Fibroblast of peridontal ligament (primary cell): ENCODE data around the gene ALPG.
A peak's percentile ranks its signal among the peaks of the same experiment; 100 is the strongest.
"Not testable (repeated sequence)": the region's sequence is repeated elsewhere in the genome, so short reads cannot be mapped to it uniquely, and the experiment has no call there.

Experiments used
- DNase-seq: peaks from one replicate; pipeline ENCODE4 v3.0.0-alpha.2; 2010; ENCODE audit errors: extremely low read depth

ALPG gene

GRCh38 chr2:232377319-232377718 lies 29.3 kb upstream of the ALPG start:
- no peak for DNase-seq

- no peak for DNase-seq
Observed at GRCh38 chr2:232377841-232378734, 28.6 kb upstream of the ALPG start.

GRCh38 chr2:232378735-232379151 lies 27.9 kb upstream of the ALPG start, which contains the start of gene ALPP:
TSS of gene ALPP (plus strand) at chr2:232378751. CDS start at chr2:232378803, 52 bp downstream.
- DNase-seq: not testable (repeated sequence)

- DNase-seq: not testable (repeated sequence)
Observed at GRCh38 chr2:232379610-232380590, 26.7 kb upstream of the ALPG start.

- not testable (repeated sequence) for DNase-seq
Observed at GRCh38 chr2:232381204-232382031, 25.2 kb upstream of the ALPG start.

GRCh38 chr2:232382331-232383225 lies 24.1 kb upstream of the ALPG start:
- DNase-seq: no peak

- no peak for DNase-seq
Observed at GRCh38 chr2:232384466-232384865, 22.2 kb upstream of the ALPG start.

GRCh38 chr2:232385058-232385457 lies 21.6 kb upstream of the ALPG start:
- DNase-seq: not testable (repeated sequence)

GRCh38 chr2:232385660-232386489 lies 20.8 kb upstream of the ALPG start:
- DNase-seq: peak; percentile 14

GRCh38 chr2:232386490-232386739 lies 20.2 kb upstream of the ALPG start:
- no peak for DNase-seq

GRCh38 chr2:232386740-232387450 lies 19.7 kb upstream of the ALPG start:
- no peak for DNase-seq

- no peak for DNase-seq
Observed at GRCh38 chr2:232387451-232388171, 19.0 kb upstream of the ALPG start.

- no peak for DNase-seq
Observed at GRCh38 chr2:232388324-232388891, 18.2 kb upstream of the ALPG start.

GRCh38 chr2:232389327-232389726 lies 17.3 kb upstream of the ALPG start:
- no peak for DNase-seq

- no peak for DNase-seq
Observed at GRCh38 chr2:232390661-232391060, 16.0 kb upstream of the ALPG start.

GRCh38 chr2:232393556-232393955 lies 13.1 kb upstream of the ALPG start:
- no peak for DNase-seq

- not testable (repeated sequence) for DNase-seq
Observed at GRCh38 chr2:232394431-232394830, 12.2 kb upstream of the ALPG start.

- DNase-seq: no peak
Observed at GRCh38 chr2:232395586-232395985, 11.1 kb upstream of the ALPG start.
